EH (cell line): ENCODE data around the gene GALT.
A peak's percentile ranks its signal among the peaks of the same experiment; 100 is the strongest.

Source experiments
- DNase-seq: peaks from one replicate; pipeline ENCODE4 v3.0.0-alpha.2; 2015; ENCODE audit warnings: low read depth

The GALT gene

DNA sequence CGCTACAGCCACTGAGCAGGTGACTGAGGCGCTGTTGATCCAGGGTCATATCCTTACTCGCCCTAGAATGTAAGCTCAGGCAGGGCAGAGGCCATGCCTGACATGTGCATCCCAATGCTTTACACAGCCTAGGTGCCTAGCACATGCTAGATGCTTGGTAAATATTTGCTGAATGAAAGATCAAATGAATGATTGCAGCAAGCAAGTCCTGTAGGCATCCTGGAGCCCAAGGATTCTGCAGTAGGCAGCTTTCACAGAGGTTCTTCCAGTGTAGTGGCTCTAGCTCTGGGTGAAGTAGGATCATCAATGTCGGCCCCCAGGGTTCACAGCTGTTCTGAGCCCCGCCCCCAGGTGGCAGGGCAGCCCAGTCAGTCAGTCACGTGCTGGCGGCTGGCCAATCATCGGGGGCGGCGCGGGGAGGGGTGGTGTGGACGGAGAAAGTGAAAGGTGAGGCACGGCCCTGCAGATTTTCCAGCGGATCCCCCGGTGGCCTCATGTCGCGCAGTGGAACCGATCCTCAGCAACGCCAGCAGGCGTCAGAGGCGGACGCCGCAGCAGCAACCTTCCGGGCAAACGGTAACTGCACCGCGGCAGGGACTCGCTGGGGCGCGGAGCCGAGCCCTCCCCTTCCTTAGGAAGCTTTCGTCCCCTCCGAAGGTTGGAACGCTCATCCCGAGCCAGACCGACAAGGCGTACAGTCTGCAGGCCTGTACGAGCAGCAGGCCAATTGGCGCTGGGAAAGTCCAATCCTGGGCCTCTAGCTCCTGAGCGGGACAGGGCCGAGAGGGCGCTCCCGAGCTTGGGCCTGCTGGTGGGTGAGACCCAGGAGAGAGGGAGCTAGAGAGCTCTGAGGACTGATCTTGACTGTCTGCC, at the start of gene GALT:
GALT (plus strand) TSS at position 465 of the 873 bp plus-strand sequence; CDS start at position 495, 30 bp downstream.
- peak; percentile 86 for DNase-seq

DNA sequence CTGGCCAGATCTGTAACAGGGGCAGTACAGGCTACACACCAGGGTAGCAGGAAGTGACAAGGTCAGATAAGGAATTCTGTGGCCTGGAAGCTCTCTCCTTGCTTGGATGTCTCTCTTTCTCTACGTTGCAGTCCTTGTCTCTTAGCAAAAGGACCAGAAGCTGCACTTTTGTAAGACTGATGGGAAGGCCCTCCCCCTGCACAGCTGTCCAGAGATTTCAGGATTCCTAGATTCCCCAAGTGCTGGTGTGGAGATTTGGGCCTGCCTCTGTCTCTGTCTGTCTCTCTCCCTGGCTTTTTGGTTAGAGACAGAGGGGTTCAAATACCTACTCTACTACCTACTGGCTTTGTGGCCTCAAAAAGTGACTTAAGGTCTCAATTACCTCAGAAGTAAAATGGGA, 46.9 kb upstream of the GALT start:
- no peak for DNase-seq

DNA sequence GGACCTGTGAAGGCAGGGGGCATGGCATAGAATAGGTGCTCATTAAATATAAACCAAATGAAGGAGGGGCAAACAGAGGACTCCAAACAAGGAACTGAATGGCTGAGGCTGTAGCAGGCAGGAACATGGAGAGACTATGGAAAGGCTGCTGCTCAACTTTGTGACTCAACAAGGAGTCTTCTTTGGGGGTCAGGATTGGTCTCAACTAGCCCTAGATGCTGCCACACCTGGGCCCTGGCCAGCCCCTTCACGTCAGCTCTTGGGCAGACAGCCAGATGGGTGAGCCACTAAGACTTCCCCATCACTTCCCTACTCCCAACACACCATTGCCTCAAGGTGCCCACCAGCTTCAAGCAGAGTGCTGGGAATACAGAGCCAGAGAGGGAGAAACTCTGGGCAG, 45.6 kb upstream of the GALT start:
- DNase-seq: no peak

DNA sequence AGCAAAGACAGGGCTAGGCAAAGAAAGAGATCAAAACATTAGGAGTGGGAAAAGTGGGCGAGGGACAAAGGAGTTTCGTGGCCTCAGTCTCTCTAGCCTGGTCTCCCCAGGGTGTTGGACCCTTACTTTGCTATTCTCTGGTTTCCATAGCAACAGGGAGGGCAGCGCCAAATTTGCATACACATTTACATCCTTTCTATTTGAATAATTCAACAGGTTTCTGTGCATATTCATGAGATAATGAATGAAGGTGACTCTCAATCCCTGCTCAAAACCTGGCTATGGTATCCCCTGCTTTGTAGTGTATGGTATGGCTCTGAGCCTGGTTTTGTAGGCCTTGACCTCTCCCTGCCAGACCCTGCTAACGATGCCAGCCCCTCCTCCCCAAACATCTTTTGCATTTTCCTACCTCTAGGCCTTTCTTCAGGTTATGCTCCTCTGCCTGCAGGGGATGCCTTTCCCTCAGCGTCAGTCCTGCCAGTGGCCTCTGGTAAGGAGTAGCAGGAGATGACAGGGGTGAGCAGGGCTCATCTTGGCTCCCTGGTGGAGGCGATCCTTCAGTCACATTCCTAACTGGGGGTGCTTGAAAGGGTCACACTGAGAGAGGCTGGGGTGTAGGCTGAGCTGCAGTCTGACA, 44.4 kb upstream of the GALT start:
- DNase-seq: no peak

DNA sequence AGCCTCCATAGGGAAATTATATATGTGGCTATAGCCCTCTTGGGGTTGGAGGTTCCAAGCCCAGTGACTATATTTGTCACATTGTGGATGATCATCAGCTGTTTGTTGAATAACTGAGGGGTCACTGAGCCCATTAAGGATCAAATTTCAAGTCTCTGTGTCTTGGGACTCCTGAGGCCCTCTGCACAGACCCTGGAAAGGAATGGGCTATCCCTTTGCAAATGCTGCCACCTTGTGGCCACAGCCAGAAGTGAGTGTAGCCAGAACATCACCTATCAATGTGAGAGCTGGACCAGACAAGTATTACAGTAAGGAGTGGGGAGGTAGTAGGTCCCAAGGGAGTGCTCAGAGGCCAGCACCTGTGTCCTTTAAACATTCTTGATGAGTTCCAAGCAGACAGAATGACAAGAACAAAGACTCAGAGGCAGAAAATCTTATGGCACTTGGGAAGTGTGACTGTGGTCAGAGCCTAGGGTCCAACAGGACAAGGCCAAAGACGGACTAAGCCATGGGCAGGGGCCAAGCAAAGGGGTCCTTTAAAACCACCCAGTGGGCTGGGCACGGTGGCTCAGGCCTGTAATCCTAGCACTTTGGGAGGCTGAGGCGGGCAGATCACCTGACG, 42.8 kb upstream of the GALT start:
- DNase-seq: peak; percentile 75

DNA sequence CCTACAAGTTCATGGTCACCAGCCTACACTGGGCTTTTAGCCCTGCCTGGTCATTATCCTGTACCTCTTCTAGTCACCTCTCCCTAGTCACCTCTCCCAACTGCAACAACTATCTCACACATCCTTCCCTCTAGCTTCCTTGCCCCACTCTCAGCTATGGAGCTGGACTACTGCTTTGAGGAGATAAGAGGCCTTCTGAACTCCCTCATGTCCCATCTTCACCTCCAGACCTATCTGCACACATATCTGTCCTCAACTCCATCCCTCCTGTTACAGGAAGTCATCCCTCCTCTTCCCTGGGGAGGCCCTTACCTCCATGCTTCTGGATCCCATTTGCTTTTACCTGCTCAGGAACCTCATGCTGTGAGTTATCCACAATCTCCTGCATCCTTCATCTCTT, 40.3 kb upstream of the GALT start:
- no peak for DNase-seq

DNA sequence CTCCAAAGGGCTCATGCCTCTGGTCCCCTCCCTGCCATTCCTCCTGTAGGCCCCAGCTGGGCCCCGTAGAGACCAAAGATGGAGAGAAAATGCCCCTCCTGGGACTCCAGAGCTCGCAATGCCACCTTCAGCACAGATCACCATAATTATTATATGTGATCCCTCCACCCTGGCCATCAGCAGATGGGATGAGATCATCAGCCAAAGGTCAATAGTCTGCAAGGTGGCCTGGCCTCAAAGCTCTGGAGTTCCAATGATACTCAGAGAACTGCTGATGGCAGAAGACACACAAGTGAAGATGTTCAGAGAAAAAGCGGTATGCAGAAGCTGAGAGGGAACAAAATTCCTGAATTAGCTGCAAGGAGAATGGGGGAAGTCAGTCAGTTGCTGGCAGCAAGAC, 39.6 kb upstream of the GALT start:
- no peak for DNase-seq

DNA sequence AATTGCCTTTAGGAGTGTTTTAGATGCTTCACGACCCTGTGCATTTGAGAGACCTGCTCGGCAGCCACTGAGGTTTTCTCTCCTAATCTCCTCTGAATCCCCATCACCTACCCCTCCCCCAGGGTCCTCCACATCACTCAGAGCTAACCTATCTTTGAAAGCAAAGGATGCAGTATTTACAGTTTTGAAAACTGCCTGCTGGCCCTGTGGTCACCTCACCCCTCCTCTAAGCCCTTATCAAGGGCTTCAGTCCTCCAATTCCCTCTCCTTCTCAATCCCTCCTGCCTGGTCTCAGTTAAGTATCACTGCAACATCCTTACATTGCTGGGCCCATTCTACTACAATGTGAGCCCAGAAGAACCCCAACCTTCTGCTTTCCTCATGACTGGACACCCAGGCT, 39.1 kb upstream of the GALT start:
- DNase-seq: no peak

DNA sequence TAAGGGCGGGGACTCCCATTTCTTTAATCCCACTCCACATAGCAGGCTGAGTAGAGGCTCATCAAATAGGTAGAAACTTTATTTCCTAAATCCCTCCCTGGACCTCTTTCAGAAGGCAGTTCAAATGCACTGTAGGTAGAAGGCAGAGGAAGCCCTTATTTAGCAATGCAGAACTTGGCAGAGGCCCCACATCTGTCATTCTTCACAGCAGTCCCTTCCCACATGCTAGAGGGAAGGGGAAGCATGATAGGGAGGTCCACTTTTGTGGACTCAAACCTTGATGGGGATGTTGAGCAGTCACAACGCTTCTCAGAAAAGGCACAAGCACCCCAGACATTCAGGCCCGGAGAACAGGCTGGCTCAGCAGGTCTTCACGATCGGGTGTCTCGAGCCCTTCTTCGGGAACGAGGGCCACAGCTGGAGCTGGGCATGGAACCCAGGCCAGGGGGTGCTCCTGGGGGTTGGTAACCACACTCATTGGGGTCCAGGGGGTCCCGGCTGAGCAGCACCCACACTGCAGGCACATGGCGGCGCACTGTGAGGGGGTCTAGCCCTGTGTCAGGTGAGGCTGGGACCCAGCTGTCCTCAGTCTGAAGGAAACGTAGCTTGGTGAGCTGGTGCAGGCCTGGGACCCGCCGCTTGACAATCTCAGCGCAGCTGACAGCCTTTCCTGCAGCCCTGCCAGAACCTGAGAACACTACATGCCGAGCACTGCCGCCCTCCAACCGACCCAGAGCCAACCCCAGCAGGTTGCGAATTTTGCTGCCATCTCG, 35.9 kb upstream of the GALT start:
- no peak for DNase-seq

DNA sequence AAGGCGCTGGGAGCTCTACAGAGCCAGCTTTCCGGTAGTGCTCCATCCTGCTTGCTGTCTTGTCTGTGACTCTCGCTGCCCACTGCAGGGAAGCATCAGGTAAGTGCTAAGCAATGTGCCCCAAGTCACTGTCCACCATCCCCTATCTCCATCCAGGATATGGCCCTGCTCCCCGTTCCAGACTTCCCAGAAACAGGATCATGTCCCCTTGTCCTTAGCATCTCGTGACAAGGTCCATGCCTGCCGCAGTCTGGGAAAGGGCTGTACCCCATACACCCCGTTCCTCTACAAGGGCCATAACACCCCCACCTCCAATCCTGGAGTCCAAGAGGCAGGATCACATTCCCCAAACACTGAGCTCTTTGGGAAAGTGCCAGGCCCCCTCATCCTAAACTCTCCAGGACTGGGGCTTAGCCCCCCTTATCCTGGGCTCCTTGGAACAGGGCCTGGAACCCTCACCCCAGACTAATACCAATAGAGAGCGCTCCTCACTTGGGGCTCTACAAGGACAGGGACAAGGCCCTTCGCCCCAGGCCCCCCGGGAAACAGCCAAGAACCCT, 35.1 kb upstream of the GALT start:
- peak; percentile 12 for DNase-seq

DNA sequence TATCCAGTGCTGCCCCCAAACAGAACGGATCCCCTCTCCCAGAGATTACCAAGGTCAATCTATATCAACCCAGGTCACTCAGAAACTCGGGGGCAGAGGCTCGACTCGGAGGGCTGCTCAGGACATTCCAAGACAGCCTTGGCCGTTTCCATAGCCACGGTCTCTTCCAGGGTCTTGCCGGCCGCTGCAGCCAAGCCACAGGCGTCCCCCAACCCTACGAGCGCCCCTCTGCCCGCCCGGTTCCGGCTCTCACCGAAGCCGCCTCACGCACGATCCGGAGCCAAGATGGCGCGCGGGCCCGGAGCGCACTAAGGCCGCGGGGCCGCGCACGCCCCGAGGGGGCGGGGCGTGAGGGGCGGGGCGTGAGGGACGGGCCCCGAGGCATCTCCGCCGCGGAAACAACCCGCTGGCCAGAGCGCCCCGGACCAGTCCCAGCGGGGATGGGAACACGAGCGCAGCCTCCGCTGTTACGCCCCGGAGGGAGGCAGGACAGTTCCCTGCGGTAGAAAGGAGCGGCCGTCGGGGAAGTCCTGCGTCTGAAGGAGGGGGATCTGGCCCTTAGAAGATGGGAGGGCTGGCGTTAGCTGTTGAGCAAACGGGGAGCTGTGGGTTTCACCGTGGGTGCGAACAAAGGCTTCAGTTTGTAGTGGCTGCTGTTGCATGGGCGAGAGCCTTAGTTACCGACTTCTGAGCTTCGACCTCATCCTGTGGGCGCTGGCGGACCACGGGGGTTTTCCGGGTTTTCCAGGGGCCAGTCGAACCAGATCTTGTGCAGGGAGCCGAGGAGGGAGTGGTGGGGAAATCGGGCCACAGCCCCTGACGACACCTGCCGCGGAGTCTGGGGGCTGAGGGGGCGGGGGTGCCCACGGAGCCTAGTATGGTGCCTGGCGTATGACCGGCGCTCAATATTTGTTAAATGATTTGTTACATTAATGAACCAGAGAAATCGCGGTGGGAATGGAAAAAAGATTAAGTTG, 34.4 kb upstream of the GALT start, which contains the start of gene RPP25L:
RPP25L (minus strand) TSS at position 287 of the 977 bp plus-strand sequence. CDS start 801 bp downstream, outside the sequence.
- peak; percentile 88 for DNase-seq

DNA sequence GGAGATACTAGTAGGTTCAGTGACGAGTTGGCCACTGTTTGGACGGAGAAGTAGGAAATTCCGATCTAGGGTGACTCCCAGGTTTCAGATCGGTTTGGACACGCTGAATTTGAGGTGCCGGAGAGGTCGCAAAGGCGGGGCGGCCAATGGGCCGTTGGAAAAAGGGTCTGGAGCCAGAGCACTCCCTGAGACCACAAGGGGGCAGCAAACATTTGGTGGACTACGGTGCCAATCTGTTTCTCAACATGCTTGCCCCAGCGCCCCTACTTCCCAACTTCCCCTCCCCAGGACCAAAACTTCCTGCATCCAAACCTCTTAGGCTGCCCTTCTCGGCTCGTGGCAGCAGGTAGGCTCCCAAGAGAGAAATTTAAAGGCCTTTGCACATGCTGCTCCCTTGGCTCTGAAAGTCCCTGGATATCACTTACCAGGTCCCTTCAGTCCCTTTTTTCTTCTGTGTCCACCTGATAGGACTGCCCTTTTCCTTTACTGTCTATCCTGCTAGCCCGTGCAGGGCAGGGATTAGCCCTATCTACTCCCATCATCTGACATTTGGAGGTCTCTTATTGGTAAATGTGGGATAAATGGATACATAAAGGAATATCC, 33.6 kb upstream of the GALT start:
- peak; percentile 77 for DNase-seq

DNA sequence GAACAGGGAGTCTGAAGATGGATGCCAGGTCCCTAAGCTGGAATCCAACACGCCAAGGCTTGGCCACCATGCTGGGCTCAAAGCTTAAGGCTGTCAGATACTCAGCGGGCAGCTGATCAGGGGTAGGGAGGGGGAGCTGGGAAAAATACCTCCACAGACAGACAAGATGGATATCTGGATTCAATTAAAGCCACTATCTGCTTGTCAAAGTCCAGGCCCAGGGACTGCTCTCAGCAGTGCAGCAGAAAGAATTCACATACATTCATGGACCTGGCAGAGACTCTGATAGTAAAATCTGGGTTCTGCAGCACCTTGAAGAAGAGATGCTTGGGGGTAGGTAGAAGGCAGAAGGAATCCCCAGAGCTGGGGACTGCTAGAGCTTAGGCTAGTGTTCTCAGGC, 31.3 kb upstream of the GALT start:
- no peak for DNase-seq

DNA sequence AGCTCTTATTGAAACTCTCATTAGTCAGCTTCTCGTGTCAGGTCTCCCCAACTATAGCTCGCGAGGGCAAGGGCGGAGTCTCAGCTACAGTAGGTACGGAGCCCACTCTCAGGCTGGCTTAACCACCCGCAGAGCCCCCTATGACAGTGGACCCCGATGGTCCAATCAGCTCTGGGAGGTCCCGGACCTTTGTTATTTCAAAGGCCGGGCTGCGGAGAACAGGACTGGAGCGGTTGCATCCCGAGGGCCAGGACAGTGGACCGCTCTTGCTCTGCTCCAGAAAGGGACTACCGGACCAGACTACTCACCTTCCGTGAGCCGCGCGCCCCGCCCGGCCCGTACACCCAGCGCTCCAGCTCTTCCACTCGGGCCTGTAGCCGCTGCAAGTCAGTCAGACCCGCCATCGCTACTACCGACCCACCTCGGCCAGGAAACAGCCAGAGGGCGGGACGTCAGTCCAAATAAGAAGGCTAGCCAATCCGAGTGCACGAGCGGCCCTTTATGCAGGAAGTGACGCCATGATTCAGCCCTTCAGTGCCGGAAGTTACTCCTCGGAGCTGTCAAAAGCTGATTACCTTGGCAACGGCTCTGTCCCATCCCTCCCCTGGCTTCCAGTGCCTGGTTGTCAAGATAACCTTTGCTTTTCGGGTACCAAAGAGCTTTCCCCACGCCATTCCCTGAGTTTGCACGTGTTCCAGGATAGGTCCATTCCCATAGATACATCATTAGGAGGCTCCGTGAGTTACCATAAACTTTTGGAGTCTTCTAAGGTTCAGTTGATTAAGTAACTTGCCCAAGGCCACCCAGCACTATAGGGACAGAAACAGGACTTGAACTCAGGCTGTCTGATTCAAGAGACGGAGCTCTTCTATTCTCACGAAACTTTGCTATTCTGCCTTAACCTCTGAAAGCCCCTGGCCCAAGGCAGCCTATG, 26.1 kb upstream of the GALT start, which contains the start of gene DCTN3:
DCTN3 (minus strand) TSS at position 435 of the 934 bp plus-strand sequence; CDS start at position 404, 31 bp downstream.
- peak; percentile 96 for DNase-seq

DNA sequence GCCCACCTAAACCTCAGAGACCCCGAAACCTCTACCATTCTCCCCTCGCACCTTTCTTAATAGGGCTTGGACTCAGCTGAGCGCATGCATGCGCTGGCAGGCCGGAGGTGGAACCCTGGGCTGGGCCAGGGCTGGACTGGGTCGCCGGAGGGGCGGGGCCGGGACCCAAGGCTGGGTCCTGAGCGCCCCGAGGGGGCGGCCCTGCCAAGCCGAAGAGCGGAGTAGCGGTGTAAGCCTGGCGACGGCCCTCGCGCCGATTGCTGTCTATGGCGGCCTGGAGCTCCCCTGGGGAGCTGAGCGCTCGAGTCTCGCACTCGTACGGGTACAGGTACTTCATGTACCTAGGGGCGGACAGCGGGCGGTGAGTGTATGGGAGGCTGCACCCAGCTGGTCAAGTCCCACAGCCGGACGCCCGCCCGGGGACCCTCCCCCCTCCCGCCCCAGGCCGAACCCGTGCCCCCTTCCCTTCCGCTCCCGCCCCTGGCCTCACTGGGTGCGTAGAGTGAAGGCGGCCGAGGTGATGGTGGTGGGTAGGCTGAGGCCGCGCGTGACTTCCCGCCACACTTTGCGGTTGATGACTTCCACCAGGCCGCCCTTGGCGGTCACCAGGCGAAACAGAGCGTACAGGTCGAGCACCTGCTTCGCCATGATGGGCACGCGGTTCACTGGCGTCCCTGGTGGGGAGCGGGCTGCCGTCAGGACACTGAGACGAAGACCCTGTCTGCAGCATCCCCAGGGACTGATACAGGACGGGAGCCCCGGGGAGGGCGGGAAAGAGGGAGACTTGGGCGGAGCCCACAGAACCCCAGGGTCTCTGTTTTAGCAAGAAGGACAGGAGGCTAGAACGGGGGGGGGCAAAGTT, 22.9 kb upstream of the GALT start:
- DNase-seq: no peak

DNA sequence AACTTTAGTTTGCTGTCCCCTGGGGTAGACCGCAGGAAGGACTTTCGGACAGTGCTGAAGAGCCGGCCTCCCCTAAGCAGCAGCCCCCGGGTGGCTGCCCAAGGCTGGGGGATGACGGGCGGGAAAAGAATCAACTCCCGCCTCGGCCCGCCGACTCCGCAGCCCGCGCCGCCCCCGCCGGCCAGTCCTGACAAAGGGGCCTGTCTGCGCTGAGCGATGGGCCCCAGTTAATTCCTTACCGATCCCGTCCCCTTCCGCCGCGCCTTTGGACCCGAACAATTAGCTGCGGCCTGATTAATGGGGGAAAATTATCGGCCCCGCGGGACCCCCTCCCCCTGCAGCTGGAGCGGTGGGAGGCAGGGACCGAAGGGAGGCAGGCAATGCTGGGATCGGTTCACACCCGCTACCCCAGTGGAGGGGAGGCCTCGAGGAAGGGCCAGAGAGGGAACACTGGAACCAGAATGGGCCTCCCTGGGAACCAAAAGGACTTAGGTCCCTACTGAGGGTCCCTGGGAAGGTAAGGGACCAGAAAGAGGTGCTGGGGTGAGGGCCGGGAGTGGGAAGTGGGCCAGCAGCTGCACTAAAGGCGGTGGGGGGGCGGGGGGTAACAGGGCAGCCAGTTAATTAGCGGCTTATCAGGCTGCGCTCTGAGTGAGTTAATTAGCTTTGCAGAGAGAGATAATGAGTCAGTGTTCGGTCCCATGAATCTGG, 21.8 kb upstream of the GALT start:
- no peak for DNase-seq

DNA sequence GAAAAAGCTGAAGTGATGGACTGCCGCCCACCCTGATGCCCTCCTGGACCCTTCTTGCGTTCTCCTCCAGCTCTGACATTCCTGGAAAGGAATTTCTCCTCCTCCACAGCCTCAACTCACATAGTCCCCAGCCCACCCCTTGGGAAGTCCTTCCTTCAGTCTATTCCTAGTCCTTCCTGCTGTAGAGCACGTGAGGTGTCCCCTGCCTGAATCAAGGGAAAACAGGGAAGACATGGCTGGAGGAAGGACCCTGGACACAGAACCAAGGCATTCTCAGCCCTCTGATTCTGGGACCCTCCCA, 21.3 kb upstream of the GALT start:
- DNase-seq: no peak
